B cell (primary cell): ENCODE data around the gene THYN1.

Experiments used
- CTCF ChIP-seq: fragments of 200-600 bp; IDR thresholded peaks from one replicate; pipeline ENCODE4 v1.8.0; 2022; ENCODE audit warnings: antibody characterized with exemption, mild to moderate bottlenecking
- EZH2 ChIP-seq: IDR thresholded peaks from 2 replicates; pipeline ENCODE4 v1.6.1; 2012; ENCODE audit warnings: borderline replicate concordance, low read depth, mild to moderate bottlenecking, moderate library complexity, low read length; ENCODE audit not compliant: insufficient read depth, poor library complexity, severe bottlenecking

DNA sequence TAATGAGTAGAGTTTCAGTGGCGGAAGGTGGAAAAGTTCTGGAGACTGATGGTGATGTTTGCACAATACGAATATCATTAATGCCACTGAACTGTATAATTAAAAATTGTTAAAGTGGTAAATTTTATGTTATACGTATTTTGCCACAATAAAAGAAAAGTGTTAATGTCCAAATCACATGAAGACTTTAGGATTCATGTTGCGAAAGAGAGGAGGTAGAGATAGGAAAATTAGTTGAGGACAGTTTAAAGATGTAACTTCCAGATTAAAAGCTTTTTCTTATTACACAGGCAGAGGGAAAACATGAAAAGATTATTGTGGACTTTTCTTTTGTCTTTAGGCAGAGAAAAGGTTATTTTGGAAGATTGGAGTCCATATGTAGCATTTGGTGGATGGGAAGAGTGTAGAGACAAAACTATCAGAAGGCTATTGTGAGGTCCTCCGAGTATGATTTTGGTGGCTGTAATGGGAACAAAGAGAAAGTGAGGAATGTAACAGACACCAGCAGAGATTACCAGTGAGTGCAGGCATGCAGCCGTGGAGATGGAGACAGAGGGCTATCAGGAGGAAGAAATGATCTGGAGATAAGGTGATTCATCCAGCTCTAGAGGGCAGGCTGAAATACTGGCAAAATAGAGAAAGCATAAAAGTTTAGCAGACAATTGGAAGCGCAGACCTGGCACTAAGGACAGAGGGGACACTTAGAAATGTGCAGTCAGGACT, 16.2 kb downstream of the THYN1 start:
- TF ChIP-seq EZH2 (no peak), CTCF (no peak)
